HEK293 (cell line): Measurements from ENCODE around the gene IBTK.

Experiments used
- BCL11A ChIP-seq: fragments of 450-650 bp; formaldehyde crosslinking; IDR thresholded peaks from 2 replicates; pipeline ENCODE4 v1.5.1; 2016; ENCODE audit warnings: low read depth, missing biosample characterization, missing genetic modification characterization
- FEZF1 ChIP-seq: fragments of 450-650 bp; formaldehyde crosslinking; IDR thresholded peaks from 2 replicates; pipeline ENCODE4 v1.5.1; 2016; ENCODE audit warnings: missing biosample characterization, missing genetic modification characterization
- GLI2 ChIP-seq: fragments of 450-650 bp; formaldehyde crosslinking; IDR thresholded peaks from 2 replicates; pipeline ENCODE4; 2017; ENCODE audit warnings: missing biosample characterization, missing genetic modification characterization, low read depth, borderline replicate concordance
- HOXA7 ChIP-seq: sonication (generic); formaldehyde crosslinking; IDR thresholded peaks from 2 replicates; pipeline ENCODE4 v1.8.1; 2022; ENCODE audit warnings: missing genetic modification reagents, borderline replicate concordance
- HOXD13 ChIP-seq: sonication (generic); formaldehyde crosslinking; IDR thresholded peaks from 2 replicates; pipeline ENCODE4 v1.8.0; 2022; ENCODE audit warnings: missing genetic modification reagents, borderline replicate concordance
- KLF8 ChIP-seq: fragments of 450-650 bp; formaldehyde crosslinking; IDR thresholded peaks from 2 replicates; pipeline ENCODE4 v1.5.1; 2016; ENCODE audit warnings: missing biosample characterization, missing genetic modification characterization
- REPIN1 ChIP-seq: fragments of 450-650 bp; formaldehyde crosslinking; IDR thresholded peaks from 2 replicates; pipeline ENCODE4 v1.5.1; 2017; ENCODE audit warnings: missing biosample characterization, missing genetic modification characterization, low read depth
- SP2 ChIP-seq: fragments of 450-650 bp; formaldehyde crosslinking; IDR thresholded peaks from 2 replicates; pipeline ENCODE4 v1.5.1; 2016; ENCODE audit warnings: missing biosample characterization, missing genetic modification characterization
- SP7 ChIP-seq: fragments of 450-650 bp; formaldehyde crosslinking; IDR thresholded peaks from 2 replicates; pipeline ENCODE4 v1.5.1; 2016; ENCODE audit warnings: missing biosample characterization, missing genetic modification characterization
- ZBTB48 ChIP-seq: fragments of 450-650 bp; formaldehyde crosslinking; IDR thresholded peaks from 2 replicates; pipeline ENCODE4 v1.5.1; 2016; ENCODE audit warnings: missing biosample characterization, missing genetic modification characterization
- ZBTB7A ChIP-seq: fragments of 450-650 bp; formaldehyde crosslinking; IDR thresholded peaks from 2 replicates; pipeline ENCODE4 v1.5.1; 2016; ENCODE audit warnings: low read depth, missing biosample characterization, missing genetic modification characterization
- ZNF138 ChIP-seq: fragments of 450-650 bp; formaldehyde crosslinking; IDR thresholded peaks from 2 replicates; pipeline ENCODE4 v1.5.1; 2016; ENCODE audit warnings: missing biosample characterization, missing genetic modification characterization, borderline replicate concordance
- ZNF157 ChIP-seq: fragments of 450-650 bp; formaldehyde crosslinking; IDR thresholded peaks from 2 replicates; pipeline ENCODE4 v1.5.1; 2016; ENCODE audit warnings: missing biosample characterization, missing genetic modification characterization
- ZNF175 ChIP-seq: fragments of 450-650 bp; formaldehyde crosslinking; IDR thresholded peaks from 2 replicates; pipeline ENCODE4 v1.5.1; 2016; ENCODE audit warnings: missing biosample characterization, missing genetic modification characterization
- ZNF184 ChIP-seq: fragments of 450-650 bp; IDR thresholded peaks from 2 replicates; pipeline ENCODE4 v1.5.1; 2018; ENCODE audit warnings: missing biosample characterization, mild to moderate bottlenecking, missing genetic modification characterization
- ZNF2 ChIP-seq: fragments of 450-650 bp; formaldehyde crosslinking; IDR thresholded peaks from 2 replicates; pipeline ENCODE4 v1.5.1; 2016; ENCODE audit warnings: missing biosample characterization, missing genetic modification characterization
- ZNF202 ChIP-seq: fragments of 450-650 bp; formaldehyde crosslinking; IDR thresholded peaks from 2 replicates; pipeline ENCODE4 v1.5.1; 2016; ENCODE audit warnings: missing biosample characterization, missing genetic modification characterization, borderline replicate concordance
- ZNF214 ChIP-seq: fragments of 450-650 bp; formaldehyde crosslinking; IDR thresholded peaks from 2 replicates; pipeline ENCODE4 v1.5.1; 2017; ENCODE audit warnings: missing biosample characterization, mild to moderate bottlenecking, missing genetic modification characterization, borderline replicate concordance
- ZNF24 ChIP-seq: fragments of 450-650 bp; formaldehyde crosslinking; IDR thresholded peaks from 2 replicates; pipeline ENCODE4 v1.5.1; 2016; ENCODE audit warnings: missing biosample characterization, missing genetic modification characterization
- ZNF341 ChIP-seq: fragments of 450-650 bp; formaldehyde crosslinking; IDR thresholded peaks from 2 replicates; pipeline ENCODE4; 2016; ENCODE audit warnings: low read depth, missing biosample characterization, missing genetic modification characterization
- ZNF391 ChIP-seq: fragments of 450-650 bp; formaldehyde crosslinking; IDR thresholded peaks from 2 replicates; pipeline ENCODE4 v1.5.1; 2016; ENCODE audit warnings: low read depth, missing biosample characterization, missing genetic modification characterization, borderline replicate concordance
- ZNF404 ChIP-seq: fragments of 450-650 bp; formaldehyde crosslinking; IDR thresholded peaks from 2 replicates; pipeline ENCODE4 v1.5.1; 2017; ENCODE audit warnings: missing biosample characterization, missing genetic modification characterization
- ZNF514 ChIP-seq: fragments of 450-650 bp; formaldehyde crosslinking; IDR thresholded peaks from 2 replicates; pipeline ENCODE4 v1.5.1; 2016; ENCODE audit warnings: missing biosample characterization, missing genetic modification characterization
- ZNF530 ChIP-seq: fragments of 450-650 bp; formaldehyde crosslinking; IDR thresholded peaks from 2 replicates; pipeline ENCODE4 v1.5.1; 2016; ENCODE audit warnings: low read depth, missing biosample characterization, missing genetic modification characterization
- ZNF596 ChIP-seq: fragments of 450-650 bp; IDR thresholded peaks from 2 replicates; pipeline ENCODE4 v1.5.0; 2018; ENCODE audit warnings: missing biosample characterization, mild to moderate bottlenecking, missing genetic modification characterization, moderate library complexity
- ZNF600 ChIP-seq: fragments of 450-650 bp; formaldehyde crosslinking; IDR thresholded peaks from 2 replicates; pipeline ENCODE4 v1.5.1; 2016; ENCODE audit warnings: missing biosample characterization, missing genetic modification characterization
- ZNF610 ChIP-seq: fragments of 450-650 bp; formaldehyde crosslinking; IDR thresholded peaks from 2 replicates; pipeline ENCODE4 v1.5.1; 2016; ENCODE audit warnings: missing biosample characterization, missing genetic modification characterization, borderline replicate concordance
- ZNF660 ChIP-seq: fragments of 450-650 bp; IDR thresholded peaks from 2 replicates; pipeline ENCODE4 v1.5.1; 2018; ENCODE audit warnings: missing biosample characterization, mild to moderate bottlenecking, missing genetic modification characterization
- ZSCAN16 ChIP-seq: fragments of 450-650 bp; formaldehyde crosslinking; IDR thresholded peaks from 2 replicates; pipeline ENCODE4 v1.5.1; 2016; ENCODE audit warnings: missing biosample characterization, missing genetic modification characterization
- ZSCAN30 ChIP-seq: fragments of 450-650 bp; IDR thresholded peaks from 2 replicates; pipeline ENCODE4 v1.5.1; 2018; ENCODE audit warnings: missing biosample characterization, mild to moderate bottlenecking, missing genetic modification characterization, moderate library complexity
- TF ChIP-seq, protein P1 (sequence below): fragments of 450-650 bp; formaldehyde crosslinking; optimal IDR thresholded peaks from 2 replicates; pipeline ENCODE3; 2016; ENCODE audit warnings: missing biosample characterization, mild to moderate bottlenecking, missing genetic modification characterization
- TF ChIP-seq, protein P2 (sequence below): fragments of 450-650 bp; formaldehyde crosslinking; IDR thresholded peaks from 2 replicates; pipeline ENCODE4 v1.5.1; 2016; ENCODE audit warnings: missing biosample characterization, missing genetic modification characterization
- TF ChIP-seq, protein P3 (sequence below): fragments of 450-650 bp; formaldehyde crosslinking; IDR thresholded peaks from 2 replicates; pipeline ENCODE4 v1.5.1; 2016; ENCODE audit warnings: missing biosample characterization, missing genetic modification characterization
- TF ChIP-seq, protein P4 (sequence below): fragments of 450-650 bp; formaldehyde crosslinking; IDR thresholded peaks from 2 replicates; pipeline ENCODE4 v1.5.1; 2016; ENCODE audit warnings: missing biosample characterization, missing genetic modification characterization
- TF ChIP-seq, protein P5 (sequence below): fragments of 450-650 bp; formaldehyde crosslinking; IDR thresholded peaks from 2 replicates; pipeline ENCODE4 v1.5.1; 2016; ENCODE audit warnings: missing biosample characterization, missing genetic modification characterization
- TF ChIP-seq, protein P6 (sequence below): fragments of 450-650 bp; formaldehyde crosslinking; IDR thresholded peaks from 2 replicates; pipeline ENCODE4 v1.5.1; 2016; ENCODE audit warnings: missing biosample characterization, missing genetic modification characterization

The IBTK gene

DNA sequence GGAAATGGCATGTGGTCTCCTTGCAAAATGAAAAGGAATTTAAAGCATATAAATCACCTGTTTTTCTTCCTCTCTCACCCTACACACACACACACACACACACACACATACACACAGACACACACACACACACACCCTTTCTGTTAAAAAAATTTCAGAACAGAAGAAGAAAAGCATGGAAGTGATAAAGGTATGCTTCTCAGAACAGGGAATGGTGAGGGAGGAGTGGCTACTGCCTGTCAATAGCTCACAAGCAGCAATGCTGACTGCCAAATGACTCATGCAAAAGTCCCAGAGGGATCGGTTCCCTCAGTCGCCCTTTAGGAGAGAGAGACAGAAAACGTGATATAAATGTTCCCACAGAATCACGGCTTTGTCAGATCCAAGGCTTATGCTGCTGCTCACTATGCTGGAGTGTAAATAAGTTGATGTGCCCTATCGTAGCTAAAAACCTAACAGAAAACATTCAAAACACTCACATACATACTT, 102.6 kb downstream of the IBTK start (continued):
- TF ChIP-seq ZBTB48: 0 out of 2 replicates have a peak, but pooled peaks have one; percentile 77
- TF ChIP-seq, protein P1, sequence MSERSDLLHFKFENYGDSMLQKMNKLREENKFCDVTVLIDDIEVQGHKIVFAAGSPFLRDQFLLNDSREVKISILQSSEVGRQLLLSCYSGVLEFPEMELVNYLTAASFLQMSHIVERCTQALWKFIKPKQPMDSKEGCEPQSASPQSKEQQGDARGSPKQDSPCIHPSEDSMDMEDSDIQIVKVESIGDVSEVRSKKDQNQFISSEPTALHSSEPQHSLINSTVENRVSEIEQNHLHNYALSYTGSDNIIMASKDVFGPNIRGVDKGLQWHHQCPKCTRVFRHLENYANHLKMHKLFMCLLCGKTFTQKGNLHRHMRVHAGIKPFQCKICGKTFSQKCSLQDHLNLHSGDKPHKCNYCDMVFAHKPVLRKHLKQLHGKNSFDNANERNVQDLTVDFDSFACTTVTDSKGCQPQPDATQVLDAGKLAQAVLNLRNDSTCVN (tag by site-specific recombination): no peak
- no peak for TF ChIP-seq BCL11A (tag by site-specific recombination)
- 0 out of 2 replicates have a peak, but pooled peaks have one; percentile 1 for TF ChIP-seq SP2 (tag by site-specific recombination)
- 0 out of 2 replicates have a peak, but pooled peaks have one; percentile 5 for TF ChIP-seq ZNF600 (tag by site-specific recombination)
- peak; percentile 58; the same call in 1 of the 2 replicates for TF ChIP-seq ZNF391 (tag by site-specific recombination)
- TF ChIP-seq KLF8 (tag by site-specific recombination): no peak
- TF ChIP-seq, protein P2, sequence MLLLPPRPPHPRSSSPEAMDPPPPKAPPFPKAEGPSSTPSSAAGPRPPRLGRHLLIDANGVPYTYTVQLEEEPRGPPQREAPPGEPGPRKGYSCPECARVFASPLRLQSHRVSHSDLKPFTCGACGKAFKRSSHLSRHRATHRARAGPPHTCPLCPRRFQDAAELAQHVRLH (tag by site-specific recombination): no peak
- TF ChIP-seq ZSCAN30: no peak
- TF ChIP-seq ZNF2 (tag by site-specific recombination): peak; percentile 22; the same call in 1 of the 2 replicates
- TF ChIP-seq, protein P3, sequence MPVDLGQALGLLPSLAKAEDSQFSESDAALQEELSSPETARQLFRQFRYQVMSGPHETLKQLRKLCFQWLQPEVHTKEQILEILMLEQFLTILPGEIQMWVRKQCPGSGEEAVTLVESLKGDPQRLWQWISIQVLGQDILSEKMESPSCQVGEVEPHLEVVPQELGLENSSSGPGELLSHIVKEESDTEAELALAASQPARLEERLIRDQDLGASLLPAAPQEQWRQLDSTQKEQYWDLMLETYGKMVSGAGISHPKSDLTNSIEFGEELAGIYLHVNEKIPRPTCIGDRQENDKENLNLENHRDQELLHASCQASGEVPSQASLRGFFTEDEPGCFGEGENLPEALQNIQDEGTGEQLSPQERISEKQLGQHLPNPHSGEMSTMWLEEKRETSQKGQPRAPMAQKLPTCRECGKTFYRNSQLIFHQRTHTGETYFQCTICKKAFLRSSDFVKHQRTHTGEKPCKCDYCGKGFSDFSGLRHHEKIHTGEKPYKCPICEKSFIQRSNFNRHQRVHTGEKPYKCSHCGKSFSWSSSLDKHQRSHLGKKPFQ: no peak
- TF ChIP-seq HOXD13: no peak
- 0 out of 2 replicates have a peak, but pooled peaks have one; percentile 33 for TF ChIP-seq ZNF184 (tag by site-specific recombination)
- TF ChIP-seq, protein P4, sequence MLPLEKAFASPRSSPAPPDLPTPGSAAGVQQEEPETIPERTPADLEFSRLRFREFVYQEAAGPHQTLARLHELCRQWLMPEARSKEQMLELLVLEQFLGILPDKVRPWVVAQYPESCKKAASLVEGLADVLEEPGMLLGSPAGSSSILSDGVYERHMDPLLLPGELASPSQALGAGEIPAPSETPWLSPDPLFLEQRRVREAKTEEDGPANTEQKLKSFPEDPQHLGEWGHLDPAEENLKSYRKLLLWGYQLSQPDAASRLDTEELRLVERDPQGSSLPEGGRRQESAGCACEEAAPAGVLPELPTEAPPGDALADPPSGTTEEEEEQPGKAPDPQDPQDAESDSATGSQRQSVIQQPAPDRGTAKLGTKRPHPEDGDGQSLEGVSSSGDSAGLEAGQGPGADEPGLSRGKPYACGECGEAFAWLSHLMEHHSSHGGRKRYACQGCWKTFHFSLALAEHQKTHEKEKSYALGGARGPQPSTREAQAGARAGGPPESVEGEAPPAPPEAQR (tag by site-specific recombination): no peak
- no peak; the same call in 1 of the 2 replicates for TF ChIP-seq ZBTB7A (tag by site-specific recombination)
- no peak for TF ChIP-seq ZNF514 (tag by site-specific recombination)
- TF ChIP-seq ZNF138 (tag by site-specific recombination): no peak
- TF ChIP-seq ZSCAN16 (tag by site-specific recombination): no peak
- TF ChIP-seq FEZF1 (tag by site-specific recombination): peak; percentile 83
- peak; percentile 90 for TF ChIP-seq ZNF341
- no peak for TF ChIP-seq ZNF175
- no peak for TF ChIP-seq ZNF660 (tag by site-specific recombination)
- TF ChIP-seq ZNF214 (tag by site-specific recombination): no peak
- no peak for TF ChIP-seq REPIN1 (tag by site-specific recombination)
- no peak for TF ChIP-seq ZNF596 (tag by site-specific recombination)
- TF ChIP-seq, protein P5, sequence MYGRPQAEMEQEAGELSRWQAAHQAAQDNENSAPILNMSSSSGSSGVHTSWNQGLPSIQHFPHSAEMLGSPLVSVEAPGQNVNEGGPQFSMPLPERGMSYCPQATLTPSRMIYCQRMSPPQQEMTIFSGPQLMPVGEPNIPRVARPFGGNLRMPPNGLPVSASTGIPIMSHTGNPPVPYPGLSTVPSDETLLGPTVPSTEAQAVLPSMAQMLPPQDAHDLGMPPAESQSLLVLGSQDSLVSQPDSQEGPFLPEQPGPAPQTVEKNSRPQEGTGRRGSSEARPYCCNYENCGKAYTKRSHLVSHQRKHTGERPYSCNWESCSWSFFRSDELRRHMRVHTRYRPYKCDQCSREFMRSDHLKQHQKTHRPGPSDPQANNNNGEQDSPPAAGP: peak; percentile 54; the same call in 1 of the 2 replicates
- TF ChIP-seq ZNF202 (tag by site-specific recombination): no peak
- no peak for TF ChIP-seq ZNF404 (tag by site-specific recombination)
- peak; percentile 51 for TF ChIP-seq SP7
- TF ChIP-seq ZNF24 (tag by site-specific recombination): peak; percentile 40; the same call in 1 of the 2 replicates
- TF ChIP-seq ZNF157 (tag by site-specific recombination): no peak
- no peak for TF ChIP-seq ZNF530 (tag by site-specific recombination)
- TF ChIP-seq, protein P6, sequence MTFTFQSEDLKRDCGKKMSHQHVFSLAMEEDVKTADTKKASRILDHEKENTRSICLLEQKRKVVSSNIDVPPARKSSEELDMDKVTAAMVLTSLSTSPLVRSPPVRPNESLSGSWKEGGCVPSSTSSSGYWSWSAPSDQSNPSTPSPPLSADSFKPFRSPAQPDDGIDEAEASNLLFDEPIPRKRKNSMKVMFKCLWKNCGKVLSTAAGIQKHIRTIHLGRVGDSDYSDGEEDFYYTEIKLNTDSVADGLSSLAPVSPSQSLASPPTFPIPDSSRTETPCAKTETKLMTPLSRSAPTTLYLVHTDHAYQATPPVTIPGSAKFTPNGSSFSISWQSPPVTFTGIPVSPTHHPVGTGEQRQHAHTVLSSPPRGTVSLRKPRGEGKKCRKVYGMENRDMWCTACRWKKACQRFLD (tag by site-specific recombination): no peak
- no peak for TF ChIP-seq HOXA7 (CRISPR knock-in tag)
- TF ChIP-seq ZNF610 (tag by site-specific recombination): no peak
- no peak for TF ChIP-seq GLI2 (tag by site-specific recombination)
